ENCODE data around the gene CCS.
"Not testable (repeated sequence)": the region's sequence is repeated elsewhere in the genome, so short reads cannot be mapped to it uniquely, and the experiment has no call there.

Gene CCS

DNA sequence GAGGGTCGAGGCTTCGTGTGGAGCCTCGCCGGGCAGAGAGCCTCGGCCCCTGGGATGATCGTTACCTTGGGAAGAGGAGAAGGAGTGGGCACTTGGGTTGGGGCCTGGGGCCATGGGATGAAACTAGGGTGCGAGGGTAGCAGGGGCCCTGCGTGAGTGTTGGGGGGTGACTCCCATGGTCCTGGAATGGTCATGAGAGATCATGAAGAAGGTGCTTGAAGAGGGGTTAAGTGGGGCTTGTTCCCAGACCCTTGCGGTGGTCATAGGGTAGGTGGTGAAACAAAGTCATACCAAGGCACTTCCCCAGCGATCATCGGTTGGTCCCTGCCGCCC is 284 bp downstream of the CCS start:
- DNase-seq, result no peak

DNA sequence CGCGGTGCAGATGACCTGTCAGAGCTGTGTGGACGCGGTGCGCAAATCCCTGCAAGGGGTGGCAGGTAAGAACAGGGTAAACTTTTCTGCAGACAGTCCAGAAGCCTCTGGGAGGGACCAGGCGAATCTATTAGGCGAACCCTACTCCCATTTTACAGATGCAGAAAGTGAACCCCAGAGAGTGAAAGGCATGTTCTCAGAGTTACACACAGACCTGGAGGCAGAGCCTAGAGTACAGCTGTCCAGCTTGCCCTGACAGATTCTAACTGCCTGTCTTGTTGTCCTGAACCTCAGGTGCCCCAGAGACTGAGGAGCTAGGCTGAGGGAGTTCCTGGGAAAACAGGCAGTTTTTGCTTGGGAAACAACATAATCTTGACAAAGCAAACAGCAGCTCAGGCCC is 665 bp downstream of the CCS start:
- DNase-seq, result no peak

DNA sequence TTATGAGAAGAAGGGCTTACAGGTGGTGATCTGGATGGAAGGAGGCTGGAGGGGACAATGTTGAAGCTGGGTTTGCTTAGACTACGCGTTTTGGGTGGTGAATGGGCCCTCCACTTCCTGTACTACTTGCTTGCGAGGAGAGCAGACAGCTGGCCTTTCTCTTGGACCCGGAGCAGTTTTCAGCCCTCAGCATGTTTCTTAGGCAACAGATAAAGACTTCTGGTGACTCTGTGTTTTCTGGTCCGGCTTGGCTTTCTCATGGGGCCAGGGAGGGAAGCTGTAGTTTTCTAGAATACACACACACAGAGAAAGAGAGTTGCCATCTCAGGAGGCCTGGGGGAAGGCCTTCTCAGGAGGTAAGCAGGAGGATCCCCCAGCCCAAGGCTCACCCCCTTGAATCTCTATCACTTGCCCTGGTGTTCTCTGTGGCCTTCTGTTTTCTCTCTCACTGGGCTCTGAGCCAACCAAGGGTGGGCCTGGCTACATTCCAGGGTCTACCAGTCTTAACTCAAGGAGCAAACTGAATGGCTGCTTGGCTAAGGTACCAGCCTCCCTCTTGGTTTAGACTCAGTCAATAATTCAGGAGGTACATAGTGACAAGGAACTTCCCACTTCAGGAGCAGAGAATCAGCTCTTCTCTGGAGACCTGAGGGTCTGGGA is 2.4 kb downstream of the CCS start:
- DNase-seq, result no peak

DNA sequence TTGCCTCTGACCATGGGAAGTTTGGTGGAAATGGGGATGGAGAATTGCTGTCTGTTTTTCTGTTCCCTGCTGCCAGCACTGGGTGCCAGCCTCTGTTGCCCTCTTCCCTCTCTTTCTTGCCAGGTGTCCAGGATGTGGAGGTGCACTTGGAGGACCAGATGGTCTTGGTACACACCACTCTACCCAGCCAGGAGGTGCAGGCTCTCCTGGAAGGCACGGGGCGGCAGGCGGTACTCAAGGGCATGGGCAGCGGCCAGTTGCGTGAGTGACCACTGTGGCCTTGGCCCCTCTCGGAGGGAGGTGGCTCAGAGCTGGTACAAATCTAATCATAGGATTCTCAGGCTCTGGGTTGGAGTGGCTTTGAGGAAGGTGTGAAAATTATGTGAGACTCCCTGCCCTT is 6.0 kb downstream of the CCS start:
- DNase-seq, result no peak

DNA sequence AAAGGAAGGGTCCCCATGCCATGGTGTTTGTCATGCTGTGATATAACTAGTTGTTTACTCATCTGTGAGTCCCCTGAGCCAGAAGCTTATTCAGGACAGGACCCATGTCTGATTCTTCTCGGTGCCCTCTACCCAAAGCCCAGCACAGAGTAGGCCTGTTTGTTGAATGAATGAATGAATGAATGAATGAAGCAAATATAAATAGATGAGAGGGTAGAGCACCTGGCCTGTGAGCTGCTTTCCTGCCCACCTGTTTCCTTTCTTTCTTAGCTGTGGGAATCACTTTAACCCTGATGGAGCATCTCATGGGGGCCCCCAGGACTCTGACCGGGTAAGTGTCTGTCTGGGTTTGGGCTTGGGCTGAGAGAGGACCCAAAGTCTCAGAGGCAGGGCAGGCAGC is 7.2 kb downstream of the CCS start:
- DNase-seq, result no peak

DNA sequence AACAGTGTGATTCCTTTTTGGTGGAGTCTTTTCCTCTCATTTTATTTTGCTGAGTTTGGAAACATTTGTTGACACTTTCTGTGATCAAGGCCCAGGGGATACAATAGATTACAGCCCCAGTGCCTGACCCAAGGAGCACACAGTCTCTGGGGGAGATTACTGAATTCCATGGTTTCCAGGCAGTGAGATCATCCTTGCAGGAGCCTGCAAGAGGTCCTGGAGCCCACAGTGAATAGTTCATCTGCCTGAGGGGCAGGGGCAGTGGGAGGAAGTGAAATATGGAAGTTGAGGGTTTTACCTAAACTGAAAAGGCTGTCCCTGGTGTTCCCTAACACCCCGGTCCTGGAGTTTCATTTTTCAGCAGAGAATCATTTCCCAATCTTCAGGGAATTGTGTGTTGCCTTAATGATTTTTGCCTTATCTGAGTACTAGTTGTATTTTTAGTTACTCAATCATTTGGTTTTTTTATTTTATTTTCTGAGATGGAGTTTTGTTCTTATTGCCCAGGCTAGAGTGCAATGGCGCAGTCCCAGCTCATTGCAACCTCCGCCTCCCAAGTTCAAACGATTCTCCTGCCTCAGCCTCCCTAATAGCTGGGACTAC is 7.7 kb downstream of the CCS start:
- no peak for DNase-seq

DNA sequence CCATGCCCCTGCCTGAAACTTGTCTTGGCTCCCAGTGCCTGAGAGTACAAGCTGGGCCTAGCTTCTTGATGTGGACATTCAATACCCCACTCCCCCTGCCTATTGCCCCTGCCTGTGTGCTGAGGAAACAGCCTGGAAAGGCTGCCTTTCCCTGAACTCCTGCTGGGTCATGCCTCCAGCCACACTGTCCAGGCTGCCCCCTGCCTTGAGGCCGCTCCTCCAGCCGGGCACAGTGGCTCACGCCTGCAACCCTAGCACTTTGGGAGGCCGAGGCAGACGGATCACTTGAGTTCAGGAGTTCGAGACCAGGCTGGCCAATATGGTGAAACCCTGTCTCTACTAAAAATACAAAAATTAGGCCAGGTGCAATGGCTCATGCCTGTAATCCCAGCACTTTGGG is 10.1 kb downstream of the CCS start:
- no peak for DNase-seq

DNA sequence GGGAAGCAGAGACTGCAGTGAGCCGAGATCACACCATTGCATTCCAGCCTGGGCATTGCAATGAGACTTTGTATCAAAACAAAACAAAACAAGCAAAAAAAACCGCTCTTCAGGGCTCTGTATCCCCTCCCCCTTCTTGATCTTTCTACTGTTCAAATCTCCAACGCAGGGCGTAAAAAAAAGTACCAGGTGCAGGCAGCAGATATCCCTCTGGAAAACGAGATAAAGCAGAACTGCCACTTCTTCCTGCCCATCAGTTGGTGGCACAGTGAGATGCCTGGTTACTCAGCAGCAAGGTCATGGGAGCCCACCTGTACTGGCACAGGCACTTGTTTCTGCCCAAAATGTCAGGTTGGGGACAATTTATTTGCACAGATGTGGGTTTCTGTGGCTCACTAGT is 11.2 kb downstream of the CCS start:
- DNase-seq, result no peak

DNA sequence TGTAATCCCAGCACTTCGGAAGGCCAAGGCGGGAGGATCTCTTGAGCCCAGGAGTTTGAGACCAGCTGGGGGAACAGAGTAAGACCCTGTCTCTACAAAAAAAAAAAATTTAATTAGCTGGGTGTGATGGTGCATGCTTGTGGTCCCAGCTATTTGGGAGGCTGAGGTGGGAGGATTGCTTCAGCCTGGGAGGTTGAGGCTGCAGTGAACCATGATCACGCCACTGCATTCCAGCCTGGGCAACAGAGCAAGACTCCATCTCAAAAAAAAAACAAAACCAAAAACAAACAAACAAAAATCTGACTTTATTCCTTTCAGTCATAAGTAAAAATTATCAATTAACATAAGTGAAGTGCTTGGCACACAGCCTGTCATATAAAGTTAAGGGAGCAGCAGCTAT is 13.6 kb downstream of the CCS start:
- not testable (repeated sequence) for DNase-seq

DNA sequence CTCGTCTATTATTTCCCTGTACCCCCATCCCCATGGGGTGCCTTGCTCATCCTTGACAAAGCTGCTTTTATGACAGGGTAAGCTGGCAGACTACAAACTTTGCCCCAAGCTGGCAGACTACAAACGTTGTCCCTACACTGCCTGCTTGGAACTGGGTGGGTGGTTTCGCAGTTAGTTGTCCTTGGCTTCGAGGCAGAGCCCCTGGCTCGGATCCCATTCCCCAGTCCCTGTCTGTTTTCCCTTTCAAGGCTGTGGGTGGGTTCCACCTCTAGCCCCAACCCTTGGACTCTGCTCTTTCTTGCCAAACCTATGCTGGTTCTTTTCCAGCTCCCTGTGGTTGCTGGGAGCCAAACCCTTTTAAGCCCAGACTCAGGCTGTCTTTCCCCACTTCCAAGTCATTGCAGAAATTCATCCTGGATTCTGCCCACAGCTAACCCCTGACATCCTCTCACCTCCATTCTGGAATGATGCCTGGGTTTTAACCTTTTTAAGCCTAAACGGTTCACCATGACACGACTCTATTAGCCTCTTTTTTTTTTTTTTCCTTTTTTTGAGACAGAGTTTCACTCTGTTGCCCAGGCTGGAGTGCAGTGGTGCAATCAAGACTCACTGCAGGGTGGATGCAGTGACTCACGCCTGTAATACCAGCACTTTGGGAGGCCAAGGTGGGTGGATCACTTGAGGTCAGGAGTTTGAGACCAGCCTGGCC is 14.3 kb downstream of the CCS start:
- no peak for DNase-seq

DNA sequence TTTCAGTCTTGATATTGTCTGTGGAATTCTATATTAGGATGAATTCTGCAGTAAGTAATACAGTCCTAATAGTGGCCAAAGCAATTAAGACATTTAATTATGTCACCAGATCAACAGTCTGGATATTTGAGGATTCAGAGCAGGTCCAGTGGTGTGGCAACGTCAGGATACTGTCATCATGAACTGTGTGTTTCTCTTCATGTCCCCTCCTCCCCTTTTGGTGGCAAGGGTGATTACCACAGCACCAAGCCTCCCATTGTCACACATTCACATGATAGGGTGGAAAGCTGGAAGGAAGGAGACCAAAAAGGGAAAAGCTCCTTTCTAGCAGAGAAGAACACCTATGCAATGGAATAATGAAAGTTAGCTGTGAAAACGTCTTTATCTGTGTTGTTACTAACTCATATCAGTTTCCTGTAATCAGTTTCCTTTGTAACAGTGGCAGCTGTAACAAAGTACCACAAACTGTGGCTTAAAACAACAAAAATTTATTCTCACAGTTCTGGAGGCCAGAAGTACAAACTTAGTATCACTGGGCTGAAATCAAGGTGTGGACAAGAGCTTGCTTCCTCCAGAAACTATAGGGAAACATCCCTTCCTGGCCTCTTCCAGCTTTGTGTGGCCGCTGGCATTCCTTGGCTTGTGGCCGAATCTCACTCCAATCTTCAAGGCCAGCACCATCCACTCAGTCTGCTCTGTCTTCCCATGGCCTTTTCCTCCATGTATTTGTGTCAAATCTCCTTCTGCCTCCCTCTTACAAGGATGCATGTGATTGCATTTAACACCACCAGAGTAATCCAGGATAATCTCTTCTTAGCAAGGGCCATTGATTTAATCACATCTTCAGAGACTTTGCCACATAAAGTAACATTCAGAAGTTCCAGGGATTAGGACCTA is 17.0 kb downstream of the CCS start:
- no peak for DNase-seq

DNA sequence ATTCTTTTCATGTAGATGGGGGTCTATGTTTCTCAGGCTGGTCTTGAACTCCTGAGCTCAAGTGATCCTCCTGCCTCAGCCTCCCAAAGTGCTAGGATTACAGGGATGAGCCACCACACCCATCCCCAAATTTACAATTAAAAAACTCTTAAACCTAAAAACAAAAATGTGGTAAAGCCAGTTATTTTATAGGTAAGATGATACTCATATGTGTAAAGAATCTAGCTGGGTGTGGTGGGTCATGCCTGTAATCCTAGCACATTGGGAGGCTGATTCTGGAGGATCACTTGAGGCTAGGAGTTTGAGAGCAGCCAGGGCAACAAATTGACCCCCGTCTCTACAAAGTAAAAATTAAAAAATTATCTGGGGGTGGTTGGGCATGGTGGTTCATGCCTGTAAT is 19.5 kb downstream of the CCS start:
- no peak for DNase-seq

DNA sequence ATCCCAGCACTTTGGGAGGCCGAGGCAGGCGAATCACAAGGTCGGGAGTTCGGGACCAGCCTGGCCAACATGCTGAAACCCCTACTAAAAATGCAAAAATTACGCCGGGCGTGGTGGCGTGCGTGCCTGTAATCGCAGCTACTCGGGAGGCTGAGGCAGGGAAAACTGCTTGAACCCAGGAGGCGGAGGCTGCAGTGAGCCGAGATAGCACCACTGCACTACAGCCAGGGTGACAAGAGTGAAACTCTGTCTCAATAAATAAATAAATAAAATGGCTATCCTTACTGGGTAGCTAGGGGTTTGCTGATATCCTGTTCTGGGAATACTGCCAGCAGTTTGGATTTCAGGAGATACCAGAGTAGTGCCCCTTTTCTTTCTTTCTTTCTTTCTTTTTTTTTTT is 21.1 kb downstream of the CCS start:
- no peak for DNase-seq

DNA sequence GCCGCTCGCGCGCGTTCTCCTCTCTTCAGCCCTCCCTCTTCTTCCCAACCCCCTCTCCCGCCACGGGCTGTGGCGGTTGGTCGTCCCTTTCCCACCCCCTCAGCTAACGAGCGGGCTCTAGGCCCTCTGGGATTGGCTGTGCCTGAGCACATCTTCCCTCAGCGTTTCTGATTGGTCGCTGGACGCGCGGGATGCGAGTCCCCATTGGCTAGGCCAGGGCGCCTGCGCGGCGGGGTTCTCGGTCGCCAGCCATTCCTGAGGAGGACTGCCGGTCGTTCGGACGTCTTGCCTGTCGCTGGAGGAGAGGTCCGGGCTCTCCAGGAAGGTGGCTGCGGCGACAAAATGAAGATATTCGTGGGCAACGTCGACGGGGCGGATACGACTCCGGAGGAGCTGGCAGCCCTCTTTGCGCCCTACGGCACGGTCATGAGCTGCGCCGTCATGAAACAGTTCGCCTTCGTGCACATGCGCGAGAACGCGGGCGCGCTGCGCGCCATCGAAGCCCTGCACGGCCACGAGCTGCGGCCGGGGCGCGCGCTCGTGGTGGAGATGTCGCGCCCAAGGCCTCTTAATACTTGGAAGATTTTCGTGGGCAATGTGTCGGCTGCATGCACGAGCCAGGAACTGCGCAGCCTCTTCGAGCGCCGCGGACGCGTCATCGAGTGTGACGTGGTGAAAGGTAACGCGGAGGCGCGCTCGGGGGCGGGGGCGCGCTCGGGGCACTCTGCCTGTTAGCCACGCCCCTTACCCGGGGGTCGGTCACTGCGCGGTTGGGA is 23.6 kb downstream of the CCS start, which contains the start of gene RBM14:
RBM14 (plus strand) TSS at position 252 of the 776 bp plus-strand sequence; CDS start at position 343, 91 bp downstream.
- peak; percentile 99 for DNase-seq

DNA sequence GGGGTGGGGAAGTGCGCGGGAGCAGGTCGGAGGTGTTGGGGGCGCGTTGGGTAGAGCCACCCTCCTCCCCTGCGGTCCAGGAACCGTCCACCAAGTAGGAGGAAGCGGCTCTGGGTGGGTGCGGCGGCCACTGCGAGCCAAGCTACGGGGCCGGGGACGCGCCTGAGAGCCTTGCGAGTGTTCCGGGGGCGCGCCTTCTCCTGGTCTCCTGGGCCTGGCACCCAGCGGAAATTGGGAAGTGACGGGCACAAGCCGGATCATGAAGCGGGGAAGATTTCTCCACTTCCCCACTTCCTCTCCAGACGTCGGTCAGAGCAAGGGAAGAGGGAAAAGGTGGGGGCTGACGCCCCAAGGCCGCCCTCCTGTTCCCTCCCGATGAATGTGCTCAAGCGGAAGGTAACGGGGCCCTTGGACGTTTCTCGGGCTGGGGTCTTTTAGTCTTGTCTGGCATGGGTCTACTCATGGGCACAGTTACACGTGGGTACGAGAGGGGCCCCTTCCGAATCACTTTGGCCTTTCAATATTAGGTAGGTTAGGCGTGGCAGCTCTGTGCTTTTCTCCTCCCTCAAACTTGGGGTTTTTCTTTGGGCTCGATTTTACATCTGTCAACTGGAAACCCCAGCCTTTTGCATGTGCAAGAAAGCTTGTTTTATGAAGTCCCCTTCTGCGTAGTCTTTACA is 24.3 kb downstream of the CCS start:
- peak; percentile 53 for DNase-seq

DNA sequence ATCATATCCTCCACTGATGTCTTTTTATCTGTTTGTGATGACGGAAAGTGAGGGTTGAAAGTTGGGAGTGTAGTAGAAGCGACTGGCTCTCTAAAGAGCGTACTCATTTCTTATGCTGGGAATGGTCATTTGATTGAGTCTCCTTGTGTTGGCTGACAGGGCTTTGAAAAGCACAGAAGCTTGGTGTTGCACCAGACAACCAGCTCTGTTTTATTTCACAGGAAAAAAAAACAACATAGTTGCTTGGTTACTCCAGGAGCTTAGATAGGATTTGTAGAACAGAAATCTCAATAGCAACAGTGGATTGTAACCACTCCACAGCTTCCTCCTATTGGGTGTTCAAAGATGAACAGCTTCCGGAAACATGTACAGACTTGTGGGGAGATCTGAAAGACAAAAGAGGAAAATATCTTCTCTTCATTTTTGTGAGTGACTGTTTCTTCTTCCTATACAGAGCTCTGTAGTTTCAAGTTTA is 26.1 kb downstream of the CCS start:
- peak; percentile 91 for DNase-seq

DNA sequence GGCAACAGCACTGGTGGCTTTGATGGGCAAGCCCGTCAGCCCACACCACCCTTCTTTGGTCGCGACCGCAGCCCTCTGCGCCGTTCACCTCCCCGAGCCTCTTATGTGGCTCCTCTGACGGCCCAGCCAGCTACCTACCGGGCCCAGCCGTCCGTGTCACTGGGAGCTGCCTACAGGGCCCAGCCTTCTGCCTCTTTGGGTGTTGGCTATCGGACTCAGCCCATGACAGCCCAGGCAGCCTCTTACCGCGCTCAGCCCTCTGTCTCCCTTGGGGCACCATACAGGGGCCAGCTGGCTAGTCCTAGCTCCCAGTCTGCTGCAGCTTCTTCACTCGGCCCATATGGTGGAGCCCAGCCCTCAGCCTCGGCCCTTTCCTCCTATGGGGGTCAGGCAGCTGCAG is 31.5 kb downstream of the CCS start:
- no peak for DNase-seq

DNA sequence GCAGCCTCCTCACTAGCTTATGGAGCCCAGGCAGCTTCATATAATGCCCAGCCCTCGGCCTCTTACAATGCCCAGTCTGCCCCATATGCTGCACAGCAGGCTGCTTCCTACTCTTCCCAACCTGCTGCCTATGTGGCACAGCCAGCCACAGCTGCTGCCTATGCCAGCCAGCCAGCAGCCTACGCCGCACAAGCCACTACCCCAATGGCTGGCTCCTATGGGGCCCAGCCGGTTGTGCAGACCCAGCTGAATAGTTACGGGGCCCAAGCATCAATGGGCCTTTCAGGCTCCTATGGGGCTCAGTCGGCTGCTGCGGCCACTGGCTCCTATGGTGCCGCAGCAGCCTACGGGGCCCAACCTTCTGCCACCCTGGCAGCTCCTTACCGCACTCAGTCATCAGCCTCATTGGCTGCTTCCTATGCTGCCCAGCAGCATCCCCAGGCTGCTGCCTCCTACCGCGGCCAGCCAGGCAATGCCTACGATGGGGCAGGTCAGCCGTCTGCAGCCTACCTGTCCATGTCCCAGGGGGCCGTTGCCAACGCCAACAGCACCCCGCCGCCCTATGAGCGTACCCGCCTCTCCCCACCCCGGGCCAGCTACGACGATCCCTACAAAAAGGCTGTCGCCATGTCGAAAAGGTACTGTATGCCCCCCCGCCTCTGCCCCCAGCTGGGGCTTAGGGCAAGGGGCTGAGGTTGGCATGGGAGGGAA is 32.2 kb downstream of the CCS start:
- no peak for DNase-seq

DNA sequence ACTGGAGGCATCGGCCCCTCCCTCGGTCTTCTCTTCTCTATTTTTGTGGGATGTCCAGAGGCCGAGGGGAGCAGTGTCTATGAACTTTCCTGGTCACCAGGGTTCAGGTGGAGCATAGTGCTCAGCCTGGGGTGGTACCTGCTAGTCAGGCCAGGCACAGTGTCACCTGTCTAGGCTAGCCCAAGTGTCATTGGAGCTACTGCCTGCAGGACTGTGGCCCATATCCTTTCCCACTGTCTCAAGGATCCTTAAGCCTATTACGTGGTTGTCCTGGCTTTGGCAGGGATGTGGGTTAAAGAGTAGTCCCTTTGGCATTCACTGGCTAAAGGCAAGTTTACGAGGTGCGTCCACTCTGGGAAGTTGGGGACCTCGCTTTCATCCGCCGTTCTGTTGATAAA is 32.8 kb downstream of the CCS start:
- DNase-seq, result no peak

DNA sequence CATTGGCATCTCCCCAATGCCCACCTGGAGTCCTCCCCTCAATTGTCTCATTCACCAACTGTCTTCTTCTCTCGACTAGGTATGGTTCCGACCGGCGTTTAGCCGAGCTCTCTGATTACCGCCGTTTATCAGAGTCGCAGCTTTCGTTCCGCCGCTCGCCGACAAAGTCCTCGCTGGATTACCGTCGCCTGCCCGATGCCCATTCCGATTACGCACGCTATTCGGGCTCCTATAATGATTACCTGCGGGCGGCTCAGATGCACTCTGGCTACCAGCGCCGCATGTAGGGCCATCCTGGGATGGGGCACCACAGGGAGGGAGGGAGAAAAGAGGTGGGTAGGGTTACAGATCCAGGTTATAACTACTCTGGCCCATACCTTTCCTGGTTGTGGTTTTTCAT is 33.4 kb downstream of the CCS start:
- no peak for DNase-seq

DNA sequence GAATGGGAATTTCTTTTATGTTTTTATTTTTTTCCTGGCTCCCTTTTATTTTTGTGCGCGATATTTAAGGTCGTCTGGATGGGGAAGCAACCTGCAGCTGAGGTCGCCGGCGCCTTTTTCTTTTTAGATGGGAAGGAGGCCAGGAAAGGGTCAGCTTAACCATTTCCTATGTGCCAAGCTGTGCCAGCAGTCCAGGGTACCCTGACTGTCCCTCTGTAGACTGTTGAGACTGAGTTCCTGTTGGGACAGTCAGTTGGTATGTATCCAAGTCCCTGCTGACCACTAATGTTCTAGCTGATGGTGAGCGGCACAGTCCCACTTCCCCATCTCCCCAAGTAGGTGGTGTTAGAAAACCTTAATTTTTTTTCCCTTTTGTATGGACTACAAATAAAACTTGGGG is 33.9 kb downstream of the CCS start:
- DNase-seq, result no peak
